Nucleus accumbens (tissue), 56 donors: ENCODE data around the gene CLPTM1L.
A peak's percentile ranks its signal among the peaks of the same experiment; 100 is the strongest.
"Not testable (repeated sequence)": the region's sequence is repeated elsewhere in the genome, so short reads cannot be mapped to it uniquely, and the experiment has no call there.

Experiments used
- DNase-seq, 56 donors: peaks; one replicate each; lab custom pipeline; 2025; lab: John Stamatoyannopoulos, UW

The CLPTM1L gene

GRCh38 chr5:1282131-1282992, 62.5 kb downstream of the CLPTM1L start:
- peak in 1 of 56 donors; percentile 5 for DNase-seq

DNA sequence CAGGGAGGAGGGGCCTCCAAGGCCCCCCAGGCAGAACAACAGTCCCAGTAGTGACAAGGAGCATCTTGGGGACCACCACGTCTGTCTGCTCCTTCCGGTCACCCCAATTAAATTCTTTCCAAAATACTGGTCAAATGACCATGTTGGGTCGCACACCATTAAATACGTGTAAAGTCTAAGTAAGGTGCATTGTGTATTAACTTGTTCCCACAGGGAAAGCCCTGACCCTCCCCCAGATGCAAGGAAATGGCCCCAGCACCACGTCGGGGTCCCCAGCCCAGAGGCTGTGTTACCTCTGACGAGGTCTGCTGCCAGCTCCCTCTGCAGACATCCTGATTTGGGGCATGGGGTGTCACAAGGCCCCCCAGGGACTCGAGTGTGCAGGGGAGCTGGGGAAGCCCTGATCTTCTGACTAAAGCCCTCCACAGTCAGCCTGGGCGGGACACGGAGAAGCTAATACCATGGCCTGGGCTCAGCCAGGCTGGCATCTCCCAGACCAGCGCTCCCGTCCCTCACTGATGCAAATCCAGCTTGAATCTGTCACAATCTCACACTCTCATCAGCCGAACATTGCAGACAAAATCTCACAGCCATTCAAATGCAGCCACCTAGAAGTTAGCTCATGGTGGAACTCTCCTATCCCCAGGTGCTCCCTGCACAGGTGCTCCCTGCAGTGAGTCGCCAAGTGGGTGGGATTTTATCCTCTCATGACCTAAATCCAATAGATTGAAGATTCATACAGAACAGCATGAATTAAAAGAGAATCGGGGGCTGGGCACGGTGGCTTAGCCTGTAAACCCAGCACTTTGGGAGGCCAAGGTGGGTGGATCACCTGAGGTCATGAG, 63.6 kb downstream of the CLPTM1L start:
- DNase-seq: no peak

GRCh38 chr5:1280177-1281037, 64.5 kb downstream of the CLPTM1L start:
- no peak for DNase-seq

DNA sequence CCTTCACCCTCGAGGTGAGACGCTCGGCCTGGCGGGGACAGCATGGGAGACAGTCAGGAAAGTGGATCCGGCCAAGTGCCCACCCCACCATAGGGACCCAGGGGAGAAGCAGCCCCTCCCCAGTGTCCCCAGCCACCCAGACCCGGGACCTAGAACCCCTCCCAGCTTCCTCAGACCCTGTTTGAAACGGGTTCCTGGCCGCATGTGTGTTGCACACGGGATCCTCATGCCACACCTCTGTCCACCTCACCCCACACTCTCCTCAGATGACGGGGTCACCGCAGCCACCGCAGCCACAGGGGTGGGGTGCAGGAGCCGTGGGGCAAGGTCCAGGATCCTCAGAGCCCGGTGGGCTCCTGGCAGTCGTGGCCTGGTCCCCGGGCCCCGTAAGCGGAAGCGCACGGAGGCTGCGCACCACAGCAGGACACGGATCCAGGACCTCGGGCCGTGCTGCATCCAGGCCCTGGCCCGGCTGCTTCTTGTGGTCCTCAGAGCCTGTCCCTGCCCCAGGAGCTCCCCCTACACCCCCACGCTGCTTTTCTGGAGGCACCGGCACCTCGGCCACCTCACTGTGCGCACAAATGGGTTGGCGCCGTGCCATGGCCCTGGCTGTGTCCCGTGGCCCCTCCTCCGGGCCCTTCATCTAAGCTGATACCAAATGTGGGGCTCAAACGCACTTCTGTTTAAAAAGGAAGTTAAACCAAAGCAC, 65.3 kb downstream of the CLPTM1L start:
- DNase-seq: no peak

DNA sequence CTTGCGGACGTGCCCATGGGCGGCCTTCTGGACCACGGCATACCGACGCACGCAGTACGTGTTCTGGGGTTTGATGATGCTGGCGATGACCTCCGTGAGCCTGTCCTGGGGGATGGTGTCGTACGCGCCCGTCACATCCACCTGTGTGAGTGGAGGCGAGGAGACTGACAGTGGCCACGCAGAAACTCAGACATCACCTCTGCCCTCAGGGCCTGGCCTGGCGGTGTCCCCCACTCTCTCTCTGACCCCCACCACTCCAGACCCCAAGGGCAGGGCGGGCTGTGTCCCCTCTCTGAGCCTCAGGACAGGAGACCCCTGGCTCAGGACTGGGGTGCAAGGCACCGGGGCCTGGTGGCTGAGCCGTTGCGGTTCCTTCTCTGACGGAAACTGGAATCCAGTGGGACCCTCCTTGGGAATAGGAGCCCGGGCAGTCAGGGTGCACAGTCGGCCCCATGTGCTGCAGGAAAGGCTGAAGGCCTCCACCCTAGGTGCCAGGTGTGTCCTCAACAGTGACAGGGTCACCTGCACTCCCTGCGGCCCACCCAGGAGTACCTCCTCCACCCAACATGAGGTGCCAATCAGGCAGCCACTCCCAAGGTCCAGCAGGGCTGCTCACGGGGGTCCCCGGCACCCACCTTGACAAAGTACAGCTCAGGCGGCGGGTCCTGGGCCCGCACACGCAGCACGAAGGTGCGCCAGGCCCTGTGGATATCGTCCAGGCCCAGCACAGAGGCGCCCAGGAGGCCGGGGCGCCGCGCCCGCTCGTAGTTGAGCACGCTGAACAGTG, 66.0 kb downstream of the CLPTM1L start:
- DNase-seq: no peak

DNA sequence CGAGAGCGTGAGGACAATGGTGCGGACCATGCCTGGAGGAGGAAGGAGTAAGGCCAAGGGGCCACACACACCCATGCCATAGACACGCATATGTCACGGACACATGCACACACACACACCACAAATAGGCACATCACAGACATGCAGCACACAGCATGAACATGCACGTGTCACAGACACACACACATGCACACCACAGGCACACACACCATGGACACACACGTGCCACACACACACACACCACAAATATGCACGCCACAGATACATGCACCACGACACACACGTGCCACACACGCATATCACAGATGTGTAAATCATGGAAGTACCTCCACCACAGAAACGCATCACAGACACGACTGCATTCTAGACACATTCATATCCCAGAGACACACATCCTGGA, 66.7 kb downstream of the CLPTM1L start:
- DNase-seq: no peak

- no peak for DNase-seq
Observed at GRCh38 chr5:1277781-1278180, 67.1 kb downstream of the CLPTM1L start.

GRCh38 chr5:1277331-1277730, 67.6 kb downstream of the CLPTM1L start:
- no peak for DNase-seq

- DNase-seq: no peak
Observed at GRCh38 chr5:1276930-1277329, 68.0 kb downstream of the CLPTM1L start.

DNA sequence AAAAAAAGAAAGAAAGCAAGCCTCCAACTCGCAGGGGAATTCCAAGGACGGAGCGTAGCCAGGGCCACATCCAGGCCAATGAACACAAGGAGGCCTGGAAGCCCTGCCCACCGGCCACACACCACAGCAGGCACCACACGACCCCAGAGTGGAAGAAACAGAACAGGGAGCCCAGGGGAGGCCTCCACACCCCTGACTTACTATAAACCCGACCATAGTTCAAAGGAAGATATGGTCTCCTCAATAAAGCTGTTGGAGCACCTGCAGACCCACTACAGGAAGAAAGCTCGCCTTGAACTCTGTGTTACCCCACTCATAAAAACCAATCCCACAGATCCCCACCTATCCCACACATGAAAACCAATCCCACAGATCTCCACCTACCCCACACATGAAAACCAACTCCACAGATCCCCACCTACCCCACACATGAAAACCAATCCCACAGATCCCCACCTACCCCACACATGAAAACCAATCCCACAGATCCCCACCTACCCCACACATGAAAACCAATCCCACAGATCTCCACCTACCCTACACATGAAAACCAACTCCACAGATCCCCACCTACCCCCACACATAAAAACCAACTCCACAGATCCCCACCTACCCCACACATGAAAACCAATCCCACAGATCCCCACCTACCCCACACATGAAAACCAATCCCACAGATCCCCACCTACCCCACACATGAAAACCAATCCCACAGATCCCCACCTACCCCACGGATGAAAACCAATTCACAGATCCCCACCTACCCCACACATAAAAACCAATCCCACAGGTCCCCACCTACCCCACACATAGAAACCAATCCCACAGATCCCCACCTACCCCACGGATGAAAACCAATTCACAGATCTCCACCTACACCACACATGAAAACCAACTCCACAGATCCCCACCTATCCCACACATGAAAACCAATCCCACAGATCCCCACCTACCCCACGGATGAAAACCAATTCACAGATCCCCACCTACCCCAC, 69.2 kb downstream of the CLPTM1L start:
- DNase-seq: not testable (repeated sequence)

- no peak for DNase-seq
Observed at GRCh38 chr5:1274471-1274870, 70.4 kb downstream of the CLPTM1L start.

GRCh38 chr5:1273745-1274144, 71.2 kb downstream of the CLPTM1L start:
- DNase-seq: no peak

DNA sequence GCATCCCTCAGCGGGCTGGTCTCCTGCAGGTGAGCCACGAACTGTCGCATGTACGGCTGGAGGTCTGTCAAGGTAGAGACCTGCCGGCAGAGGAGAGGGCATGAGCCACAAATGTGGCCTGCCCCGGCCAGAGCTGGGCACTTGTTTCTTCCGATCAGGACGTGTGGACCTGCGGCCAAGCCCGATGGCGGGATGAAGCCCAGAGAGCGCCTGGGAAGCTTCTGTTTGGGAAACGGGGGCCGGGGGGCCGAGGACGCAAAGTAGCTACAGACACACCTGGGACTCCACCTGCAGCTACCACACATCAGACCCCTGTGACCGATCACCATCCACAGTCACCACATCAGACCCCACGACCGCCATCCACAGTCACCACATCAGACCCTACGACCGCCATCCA, 72.7 kb downstream of the CLPTM1L start:
- DNase-seq: no peak

DNA sequence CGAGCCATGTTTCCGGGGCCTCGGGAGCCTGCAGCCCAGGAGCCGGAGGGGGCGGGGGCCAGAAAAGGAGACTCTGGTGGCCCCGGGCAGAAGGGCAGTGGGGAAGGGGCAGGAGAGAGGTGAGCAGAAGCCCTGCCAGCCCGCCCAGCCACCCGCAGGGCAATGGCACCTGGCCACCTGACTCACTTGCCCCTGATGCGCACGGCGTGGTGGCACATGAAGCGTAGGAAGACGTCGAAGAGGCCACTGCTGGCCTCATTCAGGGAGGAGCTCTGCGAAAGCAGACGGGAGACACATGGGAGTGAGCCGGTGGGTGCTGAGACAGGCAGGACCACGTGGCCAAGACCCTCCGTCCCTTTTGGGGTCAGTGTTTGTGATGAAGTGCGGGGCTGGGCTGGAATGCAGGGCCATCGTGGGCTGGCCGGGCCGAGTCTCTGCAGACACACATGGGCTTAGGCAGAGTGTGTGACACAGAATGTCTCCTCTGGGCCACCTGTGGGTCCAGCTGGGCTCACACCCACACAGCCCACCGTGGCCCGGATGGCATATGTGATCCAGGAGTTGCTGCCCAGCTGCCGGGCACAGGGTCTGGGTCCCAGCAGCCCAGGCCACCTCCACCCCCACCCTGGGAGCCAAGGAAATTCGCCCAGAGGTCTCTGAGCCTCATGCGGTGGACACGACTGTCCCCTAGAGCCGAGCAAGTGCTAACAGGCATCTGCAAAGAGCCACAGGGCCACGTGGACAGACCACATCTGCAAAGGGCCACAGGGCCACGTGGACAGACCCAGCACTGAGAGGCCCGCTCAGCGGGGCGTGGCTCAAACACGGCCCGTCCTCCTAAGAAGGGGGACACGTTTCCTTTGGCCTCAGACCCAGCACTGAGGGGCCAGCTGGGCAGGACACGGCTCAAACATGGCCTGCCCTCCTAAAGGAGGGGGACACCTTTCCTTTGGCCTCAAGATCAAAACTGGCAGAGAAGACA, 73.7 kb downstream of the CLPTM1L start:
- DNase-seq: no peak

- DNase-seq: no peak
Observed at GRCh38 chr5:1270426-1270825, 74.5 kb downstream of the CLPTM1L start.

GRCh38 chr5:1268666-1269065, 76.2 kb downstream of the CLPTM1L start:
- no peak for DNase-seq

DNA sequence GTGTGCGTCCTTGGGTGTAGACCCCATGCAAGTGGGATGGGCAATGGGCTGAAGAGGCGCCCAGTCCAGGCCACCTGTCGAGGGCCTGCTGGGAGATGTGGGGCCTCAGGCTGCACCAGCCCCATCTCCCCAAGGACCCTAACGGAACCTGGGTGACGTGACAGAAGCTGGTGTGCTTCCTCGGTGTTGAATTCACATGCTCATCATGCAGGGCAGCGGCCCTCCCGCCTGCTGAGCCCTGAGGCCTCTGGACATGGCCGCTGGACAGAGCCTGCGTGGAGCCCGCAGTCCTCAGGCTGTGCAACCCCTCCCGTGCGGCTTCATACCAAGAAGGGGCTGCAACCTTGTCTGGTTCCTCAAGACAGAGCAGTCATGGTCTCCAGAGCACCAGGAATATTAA, 76.8 kb downstream of the CLPTM1L start:
- DNase-seq: no peak
